ENCODE data around the gene NCAPG. TPM values are rescaled to one million over a fixed set of nuclear protein-coding genes. Genes with fewer than 3 reads are reported as not detected.
"Not testable (repeated sequence)": the region's sequence is repeated elsewhere in the genome, so short reads cannot be mapped to it uniquely, and the experiment has no call there.

The NCAPG gene
- total RNA-seq, 1 donor from 2014 or later: 1.5 TPM

GRCh38 chr4:17846266-17846665 is 35.5 kb downstream of the NCAPG start:
- no peak overlapping the region for H3K27ac Mint-ChIP-seq
- TF ChIP-seq CTCF (IDR thresholded peaks at IDR 0.05): no peak
- CTCF ChIA-PET: no interaction called here
- H3K4me1 Mint-ChIP-seq: no peaks in the 10 kb centered on the region
- ATAC-seq (ENCODE audit: low read depth) (no peak), DNase-seq (no peak)
- H3K36me3 Mint-ChIP-seq (ENCODE audit: low read depth): peaks cover 3% of the 10 kb centered on the region
- no peak overlapping the region for H3K4me3 Mint-ChIP-seq
- H3K27me3 Mint-ChIP-seq: no peaks in the 10 kb centered on the region
- intact Hi-C loops (cut with micrococcal nuclease): no loop called here
- H3K9me3 Mint-ChIP-seq: no peaks in the 10 kb centered on the region
- POLR2A ChIA-PET: no interaction called here

- ATAC-seq (ENCODE audit: low read depth); POLR2A ChIA-PET; H3K9me3 Mint-ChIP-seq; H3K36me3 Mint-ChIP-seq (ENCODE audit: low read depth); DNase-seq; H3K4me1 Mint-ChIP-seq; H3K27ac Mint-ChIP-seq; H3K4me3 Mint-ChIP-seq; CTCF ChIA-PET; intact Hi-C loops (cut with micrococcal nuclease); H3K27me3 Mint-ChIP-seq: not testable (repeated sequence)
Observed at GRCh38 chr4:17850295-17850694, 39.5 kb downstream of the NCAPG start.

- Mint-ChIP-seq H3K36me3 (ENCODE audit: low read depth) (no peaks in the 10 kb centered on the region), H3K4me3 (no peak overlapping the region), H3K4me1 (no peaks in the 10 kb centered on the region), H3K9me3 (no peaks in the 10 kb centered on the region), H3K27me3 (no peaks in the 10 kb centered on the region), H3K27ac (no peak overlapping the region)
- ChIA-PET CTCF (no interaction called here), POLR2A (no interaction called here)
- no peak for DNase-seq
- no peak for ATAC-seq (ENCODE audit: low read depth)
- intact Hi-C loops (cut with micrococcal nuclease): no loop called here
- no peak for TF ChIP-seq CTCF (IDR thresholded peaks at IDR 0.05)
Observed at GRCh38 chr4:17851959-17852358, 41.2 kb downstream of the NCAPG start.

GRCh38 chr4:17854036-17854435 is 43.3 kb downstream of the NCAPG start:
- ChIA-PET POLR2A (interaction anchor here (0.5 kb wide), 1 partner anchor 249 kb away, joined by 3 read pairs; no protein-coding TSS in a partner anchor), CTCF (no interaction called here)
- ATAC-seq (ENCODE audit: low read depth) (no peak), DNase-seq (no peak)
- peaks cover 6% of the 10 kb centered on the region for H3K36me3 Mint-ChIP-seq (ENCODE audit: low read depth)
- H3K27ac Mint-ChIP-seq: no peak overlapping the region
- peaks cover 5% of the 10 kb centered on the region for H3K9me3 Mint-ChIP-seq
- H3K4me3 Mint-ChIP-seq: no peak overlapping the region
- no peaks in the 10 kb centered on the region for H3K4me1 Mint-ChIP-seq
- TF ChIP-seq CTCF (IDR thresholded peaks at IDR 0.05): no peak
- intact Hi-C loops (cut with micrococcal nuclease): no loop called here
- no peaks in the 10 kb centered on the region for H3K27me3 Mint-ChIP-seq

GRCh38 chr4:17859793-17860406 is 49.1 kb downstream of the NCAPG start:
- intact Hi-C loops (cut with micrococcal nuclease): no loop called here
- Mint-ChIP-seq H3K9me3 (peaks cover 23% of the 10 kb centered on the region), H3K27ac (no peak overlapping the region), H3K27me3 (no peaks in the 10 kb centered on the region), H3K4me1 (no peaks in the 10 kb centered on the region), H3K4me3 (no peak overlapping the region), H3K36me3 (ENCODE audit: low read depth) (peaks cover 27% of the 10 kb centered on the region)
- DNase-seq (no peak), ATAC-seq (ENCODE audit: low read depth) (no peak)
- ChIA-PET POLR2A (no interaction called here), CTCF (no interaction called here)
- TF ChIP-seq CTCF (IDR thresholded peaks at IDR 0.05): no peak

- POLR2A ChIA-PET; ATAC-seq (ENCODE audit: low read depth); DNase-seq; H3K4me3 Mint-ChIP-seq; H3K27me3 Mint-ChIP-seq; CTCF ChIA-PET; H3K4me1 Mint-ChIP-seq; intact Hi-C loops (cut with micrococcal nuclease); H3K27ac Mint-ChIP-seq: not testable (repeated sequence)
- H3K9me3 Mint-ChIP-seq: peaks cover 23% of the 10 kb centered on the region
- H3K36me3 Mint-ChIP-seq (ENCODE audit: low read depth): peaks cover 27% of the 10 kb centered on the region
Observed at GRCh38 chr4:17861906-17862305, 51.1 kb downstream of the NCAPG start.
